NCI-H2029 treated with DMSO at 0.1 percent for 48 hours (cell line): ENCODE measurements around the gene CRHR1.

Experiments used
- DNase-seq: peaks from one replicate; lab custom pipeline; 2025; lab: John Stamatoyannopoulos, UW

The CRHR1 gene

GRCh38 chr17:45823598-45823997, 39.5 kb downstream of the CRHR1 start:
- no peak for DNase-seq

- DNase-seq: no peak
Observed at GRCh38 chr17:45824475-45824874, 40.4 kb downstream of the CRHR1 start.

- no peak for DNase-seq
Observed at GRCh38 chr17:45824901-45825492, 40.9 kb downstream of the CRHR1 start.

- DNase-seq: no peak
Observed at GRCh38 chr17:45825792-45826191, 41.7 kb downstream of the CRHR1 start.

GRCh38 chr17:45826919-45827588, 42.9 kb downstream of the CRHR1 start:
- no peak for DNase-seq

- DNase-seq: no peak
Observed at GRCh38 chr17:45828171-45828570, 44.1 kb downstream of the CRHR1 start.

- DNase-seq: no peak
Observed at GRCh38 chr17:45828582-45829133, 44.5 kb downstream of the CRHR1 start.

GRCh38 chr17:45833920-45834319, 49.8 kb downstream of the CRHR1 start:
- no peak for DNase-seq

GRCh38 chr17:45834471-45835396, 50.6 kb downstream of the CRHR1 start:
- no peak for DNase-seq

- no peak for DNase-seq
Observed at GRCh38 chr17:45835481-45835880, 51.4 kb downstream of the CRHR1 start.

GRCh38 chr17:45836047-45837044, 52.2 kb downstream of the CRHR1 start:
- no peak for DNase-seq

- no peak for DNase-seq
Observed at GRCh38 chr17:45837187-45837586, 53.1 kb downstream of the CRHR1 start.

- no peak for DNase-seq
Observed at GRCh38 chr17:45837603-45838002, 53.5 kb downstream of the CRHR1 start.

GRCh38 chr17:45838751-45839295, 54.7 kb downstream of the CRHR1 start:
- DNase-seq: no peak

GRCh38 chr17:45839442-45839841, 55.3 kb downstream of the CRHR1 start:
- DNase-seq: no peak

GRCh38 chr17:45841186-45841585, 57.1 kb downstream of the CRHR1 start:
- no peak for DNase-seq

- DNase-seq: peak; percentile 22
Observed at GRCh38 chr17:45841883-45842525, 57.9 kb downstream of the CRHR1 start.

GRCh38 chr17:45843722-45844121, 59.6 kb downstream of the CRHR1 start:
- no peak for DNase-seq

GRCh38 chr17:45844695-45845375, 60.7 kb downstream of the CRHR1 start, which contains the start of gene SPPL2C:
SPPL2C (plus strand) TSS chr17:45844881; CDS start chr17:45844907, 26 bp downstream.
- DNase-seq: no peak
